ENCODE results near the gene SCLT1. TPM values are rescaled to one million over a fixed set of nuclear protein-coding genes. Genes with fewer than 3 reads are reported as not detected.

The SCLT1 gene
- total RNA-seq, 1 experiment from 2014 or later, result 11.3 TPM

- Histone ChIP-seq H3K14ac (ENCODE audit: insufficient read depth, low read length) (no peak overlapping the region), H3T11ph (ENCODE audit: low read length) (no peak overlapping the region), H3K79me1 (ENCODE audit: insufficient read depth, low read depth, low read length, poor library complexity, severe bottlenecking) (no peaks in the 10 kb centered on the region), H2BK20ac (ENCODE audit: low read depth, low read length, poor library complexity, severe bottlenecking) (no peak overlapping the region), H3K27ac (ENCODE audit: insufficient read length, low read depth, low read length) (no peak overlapping the region), H3K79me2 (ENCODE audit: insufficient read depth, low read length) (no peaks in the 10 kb centered on the region), H3K4ac (ENCODE audit: low read depth, low read length) (no peak overlapping the region), H3K9ac (ENCODE audit: extremely low read depth, insufficient read length, low read length) (no peak overlapping the region), H3K23me2 (ENCODE audit: insufficient read length, low read depth, low read length, poor library complexity, severe bottlenecking) (no peaks in the 10 kb centered on the region), H4K5ac (ENCODE audit: insufficient read length, low read depth, low read length) (no peak overlapping the region), H2BK15ac (ENCODE audit: low read depth, low read length) (no peak overlapping the region), H3K4me2 (ENCODE audit: insufficient read depth, insufficient read length, low read length) (no peak overlapping the region), H3K56ac (ENCODE audit: insufficient read length, low read depth, low read length) (no peak overlapping the region), H3K27me3 (ENCODE audit: insufficient read depth, low read length) (no peaks in the 10 kb centered on the region), H2BK5ac (ENCODE audit: insufficient read length, low read length) (no peak overlapping the region), H2AFZ (ENCODE audit: low read length) (no peak overlapping the region), H4K8ac (replicated peaks; ENCODE audit: insufficient read length, low read depth, low read length) (no peak overlapping the region), H4K91ac (ENCODE audit: insufficient read length, low read depth, low read length) (no peak overlapping the region), H2AK5ac (ENCODE audit: insufficient read length, low read length) (no peak overlapping the region), H3K18ac (ENCODE audit: insufficient read length, low read depth, low read length) (no peak overlapping the region), H2BK12ac (ENCODE audit: insufficient read length, low read depth, low read length) (no peak overlapping the region), H3K9me3 (ENCODE audit: control insufficient read depth, low read depth, low read length) (no peaks in the 10 kb centered on the region), H2BK120ac (ENCODE audit: low read depth, low read length, poor library complexity, severe bottlenecking) (no peak overlapping the region), H4K20me1 (ENCODE audit: control insufficient read depth, insufficient read depth, insufficient read length) (peaks cover 1% of the 10 kb centered on the region), H3K4me1 (ENCODE audit: insufficient read depth, low read length) (no peaks in the 10 kb centered on the region), H3K23ac (ENCODE audit: insufficient read length, low read depth, low read length) (no peak overlapping the region)
- Mint-ChIP-seq H3K27me3 (ENCODE audit: low read depth) (peaks cover 2% of the 10 kb centered on the region; the same call in 1 of the 2 replicates), H3K27ac (peak overlapping the region in 1 of 3 experiments; percentile 73; a peak in 3 of 7 replicates), H3K36me3 (ENCODE audit: insufficient read depth in 1 of 3, low read depth in 3 of 3) (peaks cover 15 to 35% (median 21%) of the 10 kb centered on the region in 3 experiments; a peak in 6 of 7 replicates), H3K4me3 (no peak overlapping the region), H3K4me1 (peaks cover 16 to 48% of the 10 kb centered on the region in 2 experiments), H3K9me3 (no peaks in the 10 kb centered on the region)
- DNase-seq, result no peak
- no CpG with 5 or more reads among the region's 2 CpGs for WGBS (ENCODE audit: extremely low coverage, insufficient read length, low lambda C conversion rate)
- TF ChIP-seq CTCF (conservative IDR thresholded peaks at IDR 0.05), result no peak
These were observed 217.1 kb downstream of the SCLT1 start for GRCh38 chr4:128876200-128876599.
